Naive B cell (primary cell): Measurements from ENCODE around the gene ARMH2. TPM values are rescaled to one million over a fixed set of nuclear protein-coding genes. Genes with fewer than 3 reads are reported as not detected.
A peak's percentile ranks its signal among the peaks of the same experiment; 100 is the strongest.
"Not testable (repeated sequence)": the region's sequence is repeated elsewhere in the genome, so short reads cannot be mapped to it uniquely, and the experiment has no call there.

Experiments used
- ATAC-seq, 2 donors: fragments of 150-1000 bp; cut with Tn5 transposase; 2 replicates each; pipeline ENCODE4 v1.10.0; 2021; ENCODE audit warnings: low read depth in 2 of 2, mild to moderate bottlenecking in 2 of 2, moderate library complexity in 2 of 2
- DNase-seq: peaks from one replicate; pipeline ENCODE4 v3.0.0; 2022
- H3K27ac Mint-ChIP-seq, 6 donors: one replicate each; pipeline ENCODE4 v1.8.0; 2020 to 2022; ENCODE audit warnings: mild to moderate bottlenecking in 6 of 6, mixed read lengths in 6 of 6, moderate library complexity in 5 of 6, inconsistent platforms in 2 of 6
- H3K27me3 Mint-ChIP-seq, 3 donors: one replicate each; pipeline ENCODE4 v1.8.0; 2021 to 2022; ENCODE audit warnings: mixed read lengths in 3 of 3, mild to moderate bottlenecking in 1 of 3
- H3K36me3 Mint-ChIP-seq, 2 donors: one replicate each; pipeline ENCODE4 v1.8.0; 2020 to 2022; ENCODE audit warnings: mixed read lengths in 2 of 2, inconsistent platforms in 1 of 2, mild to moderate bottlenecking in 1 of 2
- H3K4me1 Mint-ChIP-seq, 3 donors: one replicate each; pipeline ENCODE4 v1.8.0; 2020 to 2022; ENCODE audit warnings: mixed read lengths in 3 of 3, inconsistent platforms in 1 of 3, mild to moderate bottlenecking in 1 of 3, moderate library complexity in 1 of 3
- H3K4me3 Mint-ChIP-seq, 8 donors: one replicate each; pipeline ENCODE4 v1.8.0; 2020 to 2022; ENCODE audit warnings: mild to moderate bottlenecking in 8 of 8, mixed read lengths in 8 of 8, moderate library complexity in 8 of 8, inconsistent platforms in 2 of 8
- H3K9me3 Mint-ChIP-seq, 7 donors: one replicate each; pipeline ENCODE4 v1.8.0; 2020 to 2022; ENCODE audit warnings: mixed read lengths in 7 of 7, mild to moderate bottlenecking in 5 of 7, inconsistent platforms in 2 of 7, moderate library complexity in 1 of 7
- polyA plus RNA-seq, 6 donors: library from polyadenylated mRNA; unstranded; fragments of 300-500 nt; fragmentation: Illumina TruSeq; gene quantifications; one replicate each; pipeline ENCODE4 v1.2.3, GENCODE V29; 2021; ENCODE audit warnings: low read depth in 6 of 6

The ARMH2 gene
- polyA plus RNA-seq, 6 donors from 2014 or later: 0.44 to 0.50 TPM; not detected in 4

GRCh38 chr6:24774696-24775519 lies 23.8 kb downstream of the ARMH2 start, which contains the start of gene GMNN:
GMNN (plus strand) TSS chr6:24774937; CDS start chr6:24777247, 2,310 bp downstream.
- H3K27me3 Mint-ChIP-seq: no peaks in the 10 kb centered on the region

DNA sequence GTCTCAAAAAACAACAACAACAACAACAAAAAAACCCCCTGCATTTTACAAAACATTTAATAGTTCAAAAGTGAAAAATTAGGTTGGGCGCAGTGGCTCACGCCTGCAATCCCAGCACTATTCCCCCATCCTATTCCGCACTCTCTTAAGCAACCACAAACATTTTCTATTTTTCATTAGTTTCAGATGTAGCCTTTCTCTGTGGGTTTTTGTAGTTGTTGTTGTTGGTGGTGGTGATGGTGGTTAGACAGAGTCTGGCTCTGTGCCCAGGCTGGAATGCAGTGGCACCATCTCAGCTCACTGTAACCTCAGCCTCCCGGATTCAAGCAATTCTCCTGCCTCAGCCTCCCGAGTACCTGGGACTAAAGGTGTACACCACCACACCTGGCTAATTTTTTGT lies 30.4 kb downstream of the ARMH2 start:
- Mint-ChIP-seq H3K9me3 (no peaks in the 10 kb centered on the region), H3K27me3 (no peaks in the 10 kb centered on the region), H3K36me3 (no peaks in the 10 kb centered on the region), H3K27ac (no peak overlapping the region), H3K4me1 (no peaks in the 10 kb centered on the region), H3K4me3 (no peak overlapping the region)
- ATAC-seq (no peak), DNase-seq (no peak)

More at GRCh38 chr6:24774696-24775519, 23.8 kb downstream of the ARMH2 start, which contains the start of gene GMNN:
- H3K36me3 Mint-ChIP-seq: no peaks in the 10 kb centered on the region
- peak; percentile 85 to 90 for ATAC-seq
- DNase-seq: peak; percentile 97
- peaks cover 12 to 22% (median 13%) of the 10 kb centered on the region in 3 donors for H3K4me1 Mint-ChIP-seq
- no peaks in the 10 kb centered on the region for H3K9me3 Mint-ChIP-seq
- H3K4me3 Mint-ChIP-seq: peak within 1 kb of the TSS; percentile 98 to 100 (median 99)
- peak within 1 kb of the TSS; percentile 93 to 99 (median 98) for H3K27ac Mint-ChIP-seq

- ATAC-seq: peak; percentile 55 to 69
- peaks cover 1 to 3% (median 2%) of the 10 kb centered on the region in 3 donors for H3K4me1 Mint-ChIP-seq
- no peak overlapping the region for H3K27ac Mint-ChIP-seq
- H3K36me3 Mint-ChIP-seq: no peaks in the 10 kb centered on the region
- H3K9me3 Mint-ChIP-seq: peaks cover 0 to 2% (median 0%) of the 10 kb centered on the region in 7 donors
- H3K27me3 Mint-ChIP-seq: no peaks in the 10 kb centered on the region
- peak; percentile 39 for DNase-seq
- no peak overlapping the region for H3K4me3 Mint-ChIP-seq
Observed at GRCh38 chr6:24766680-24767462, 31.8 kb downstream of the ARMH2 start.

- not testable (repeated sequence) for H3K36me3 Mint-ChIP-seq, DNase-seq, H3K9me3 Mint-ChIP-seq, ATAC-seq, H3K4me1 Mint-ChIP-seq, H3K27ac Mint-ChIP-seq, H3K27me3 Mint-ChIP-seq, H3K4me3 Mint-ChIP-seq
Observed at GRCh38 chr6:24765968-24766367, 32.7 kb downstream of the ARMH2 start.

DNA sequence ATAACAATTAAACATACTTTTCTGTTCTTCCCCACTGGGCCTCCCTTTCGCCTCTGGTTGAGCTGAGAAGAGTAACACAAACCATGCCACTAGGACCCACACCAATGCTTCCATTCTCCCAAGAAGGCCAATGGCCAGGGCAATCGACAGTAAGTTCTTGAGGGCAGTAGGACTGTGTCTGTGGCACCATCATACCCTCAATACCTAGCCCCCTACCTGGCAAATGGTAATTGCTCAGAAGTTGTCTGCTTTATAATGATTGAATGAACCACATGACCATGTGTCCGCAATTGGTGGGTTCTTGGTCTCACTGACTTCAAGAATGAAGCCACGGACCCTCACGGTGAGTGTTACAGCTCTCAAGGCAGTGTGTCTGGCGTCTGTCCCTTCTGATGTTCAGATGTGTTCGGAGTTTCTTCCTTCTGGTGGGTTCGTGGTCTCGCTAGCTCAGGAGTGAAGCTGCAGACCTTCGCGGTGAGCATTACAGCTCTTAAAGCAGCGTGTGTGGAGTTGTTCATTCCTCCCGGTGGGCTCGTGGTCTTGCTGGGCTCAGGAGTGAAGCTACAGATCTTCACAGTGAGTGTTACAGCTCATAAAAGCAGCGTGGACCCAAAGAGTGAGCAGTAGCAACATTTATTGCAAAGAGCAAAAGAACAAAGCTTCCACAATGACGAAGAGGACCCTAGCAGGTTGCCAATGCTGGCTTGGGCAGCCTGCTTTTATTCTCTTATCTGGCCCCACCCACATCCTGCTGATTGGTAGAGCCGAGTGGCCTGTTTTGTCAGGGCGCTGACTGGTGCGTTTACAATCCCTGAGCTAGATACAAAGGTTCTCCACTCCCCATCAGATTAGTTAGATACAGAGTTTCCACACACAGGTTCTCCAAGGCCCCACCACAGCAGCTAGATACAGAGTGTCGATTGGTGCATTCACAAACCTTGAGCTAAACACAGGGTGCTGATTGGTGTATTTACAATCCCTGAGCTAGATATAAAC lies 33.6 kb downstream of the ARMH2 start:
- H3K36me3 Mint-ChIP-seq, H3K4me3 Mint-ChIP-seq, H3K4me1 Mint-ChIP-seq, DNase-seq, ATAC-seq, H3K27me3 Mint-ChIP-seq, H3K9me3 Mint-ChIP-seq: not testable (repeated sequence)
- peak overlapping the region in 1 of 6 donors; percentile 16 for H3K27ac Mint-ChIP-seq

- Mint-ChIP-seq H3K4me3 (no peak overlapping the region), H3K27ac (peak overlapping the region in 1 of 6 donors; percentile 30), H3K27me3 (no peaks in the 10 kb centered on the region), H3K9me3 (peaks cover 0 to 4% (median 0%) of the 10 kb centered on the region in 7 donors), H3K36me3 (no peaks in the 10 kb centered on the region), H3K4me1 (peaks cover 3 to 9% (median 7%) of the 10 kb centered on the region in 3 donors)
- ATAC-seq: no peak
- no peak for DNase-seq
Observed at GRCh38 chr6:24763578-24763977, 35.1 kb downstream of the ARMH2 start.

DNA sequence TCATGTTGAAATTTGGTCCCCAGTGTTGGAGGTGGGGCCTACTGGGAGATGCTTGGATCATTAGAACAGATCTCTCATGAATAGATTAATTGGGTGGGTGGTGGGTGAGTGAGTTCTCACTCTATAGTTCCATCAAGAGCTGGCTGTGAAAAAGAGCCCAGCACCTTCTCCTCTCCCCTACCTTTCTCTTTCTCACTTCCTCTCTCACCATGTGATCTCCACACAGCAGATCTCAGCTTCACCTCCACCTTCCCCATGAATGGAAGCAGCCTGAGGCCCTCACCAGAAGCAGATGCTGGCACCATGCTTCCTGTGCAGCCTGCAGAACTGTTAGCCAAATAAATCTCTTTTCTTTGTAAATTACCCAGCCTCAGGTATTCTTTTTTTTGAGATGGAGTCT lies 36.9 kb downstream of the ARMH2 start:
- H3K4me3 Mint-ChIP-seq: no peak overlapping the region
- no peak for DNase-seq
- no peaks in the 10 kb centered on the region for H3K27me3 Mint-ChIP-seq
- no peak for ATAC-seq
- H3K4me1 Mint-ChIP-seq: peaks cover 3 to 9% (median 7%) of the 10 kb centered on the region in 3 donors
- no peaks in the 10 kb centered on the region for H3K36me3 Mint-ChIP-seq
- H3K27ac Mint-ChIP-seq: peak overlapping the region in 1 of 6 donors; percentile 48
- H3K9me3 Mint-ChIP-seq: peaks cover 0 to 4% (median 0%) of the 10 kb centered on the region in 7 donors

DNA sequence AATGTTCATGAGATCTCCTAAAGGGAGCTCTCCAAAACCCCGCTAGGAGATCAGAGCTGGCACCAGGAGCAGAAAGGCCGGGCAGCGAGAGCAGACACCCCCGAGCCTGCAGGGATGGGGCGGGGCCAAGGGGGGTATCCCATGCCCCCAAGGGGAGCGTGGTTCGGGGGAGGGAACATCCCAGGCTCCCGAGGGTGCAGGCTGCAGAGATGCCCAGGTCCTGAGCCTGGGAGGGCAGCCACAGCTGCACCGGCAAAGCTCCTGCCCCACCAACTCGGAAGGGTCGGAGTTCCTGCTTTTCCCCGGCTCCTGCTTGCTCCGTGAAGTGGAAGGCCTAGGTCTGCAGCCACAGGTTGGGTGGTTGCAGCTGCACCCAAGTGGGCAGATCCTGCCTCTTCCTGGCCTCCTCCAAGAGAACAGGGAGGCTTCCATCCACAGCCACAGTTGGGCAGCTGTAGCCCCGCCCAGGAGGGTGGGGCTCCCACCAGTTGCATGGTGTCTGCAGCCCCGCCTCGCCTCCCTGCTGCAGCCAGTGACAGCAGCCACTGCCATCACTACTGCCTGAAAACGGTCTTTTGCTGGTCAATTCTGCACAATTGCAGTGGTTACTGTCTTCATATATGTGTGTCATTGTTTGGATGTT lies 37.4 kb downstream of the ARMH2 start:
- DNase-seq (no peak), ATAC-seq (no peak)
- Mint-ChIP-seq H3K27ac (peak overlapping the region in 2 of 6 donors; percentile 48 to 49), H3K27me3 (no peaks in the 10 kb centered on the region), H3K4me1 (peaks cover 3 to 9% (median 7%) of the 10 kb centered on the region in 3 donors), H3K36me3 (no peaks in the 10 kb centered on the region), H3K9me3 (peaks cover 0 to 4% (median 0%) of the 10 kb centered on the region in 7 donors), H3K4me3 (no peak overlapping the region)

GRCh38 chr6:24760210-24760609 lies 38.5 kb downstream of the ARMH2 start:
- H3K4me1 Mint-ChIP-seq: peaks cover 3 to 9% (median 7%) of the 10 kb centered on the region in 3 donors
- no peaks in the 10 kb centered on the region for H3K27me3 Mint-ChIP-seq
- ATAC-seq (no peak), DNase-seq (no peak)
- peaks cover 0 to 4% (median 0%) of the 10 kb centered on the region in 7 donors for H3K9me3 Mint-ChIP-seq
- H3K4me3 Mint-ChIP-seq: no peak overlapping the region
- no peak overlapping the region for H3K27ac Mint-ChIP-seq
- H3K36me3 Mint-ChIP-seq: no peaks in the 10 kb centered on the region

GRCh38 chr6:24759718-24760117 lies 39.0 kb downstream of the ARMH2 start:
- Mint-ChIP-seq H3K4me1 (peaks cover 3 to 9% (median 7%) of the 10 kb centered on the region in 3 donors), H3K27ac (no peak overlapping the region), H3K9me3 (peaks cover 0 to 4% (median 0%) of the 10 kb centered on the region in 7 donors), H3K4me3 (no peak overlapping the region), H3K27me3 (no peaks in the 10 kb centered on the region), H3K36me3 (no peaks in the 10 kb centered on the region)
- DNase-seq: no peak
- no peak for ATAC-seq

DNA sequence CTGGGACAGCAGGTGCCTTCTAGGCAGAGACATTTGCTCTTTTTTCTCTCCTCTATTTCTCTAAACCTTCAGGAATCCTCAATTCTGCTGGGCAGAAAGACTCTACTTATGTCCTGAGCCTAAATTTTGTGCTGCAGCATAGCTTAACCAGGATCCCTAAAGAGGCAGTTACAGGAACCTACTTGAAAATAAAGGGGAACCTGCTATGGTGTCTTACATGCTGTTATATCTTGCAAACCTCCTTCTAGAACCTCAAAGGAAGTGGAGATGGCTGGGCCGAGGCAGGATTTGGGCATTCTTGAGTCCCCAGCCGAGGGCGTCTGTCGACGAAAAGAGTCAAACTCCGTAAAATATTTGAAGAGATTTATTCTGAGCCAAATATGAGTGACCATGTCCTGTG lies 41.1 kb downstream of the ARMH2 start:
- Mint-ChIP-seq H3K27ac (no peak overlapping the region), H3K4me3 (no peak overlapping the region), H3K36me3 (no peaks in the 10 kb centered on the region), H3K9me3 (peaks cover 0 to 4% (median 0%) of the 10 kb centered on the region in 7 donors), H3K4me1 (peaks cover 3 to 9% (median 7%) of the 10 kb centered on the region in 3 donors), H3K27me3 (no peaks in the 10 kb centered on the region)
- no peak for ATAC-seq
- no peak for DNase-seq

- H3K27ac Mint-ChIP-seq: no peak overlapping the region
- no peak for ATAC-seq
- no peaks in the 10 kb centered on the region for H3K36me3 Mint-ChIP-seq
- no peak for DNase-seq
- no peak overlapping the region for H3K4me3 Mint-ChIP-seq
- no peaks in the 10 kb centered on the region for H3K27me3 Mint-ChIP-seq
- peaks cover 0 to 2% (median 0%) of the 10 kb centered on the region in 7 donors for H3K9me3 Mint-ChIP-seq
- no peaks in the 10 kb centered on the region for H3K4me1 Mint-ChIP-seq
Observed at GRCh38 chr6:24755279-24755678, 43.4 kb downstream of the ARMH2 start.
